ENCODE data around the gene TDG. TPM values are rescaled to one million over a fixed set of nuclear protein-coding genes. Genes with fewer than 3 reads are reported as not detected.

TDG gene
- total RNA-seq, 1 experiment from 2014 or later = 38.2 TPM

GRCh38 chr12:103960616-103961227 is 5.0 kb upstream of the TDG start:
- intact Hi-C loops (cut with micrococcal nuclease; ENCODE audit: unreplicated experiment) (no loop called here), in situ Hi-C loops (cut with HindIII; ENCODE audit: low pct_unique_long_range_greater_than_20kb, low sequenced_read_pairs) (no loop called here)
- ChIA-PET POLR2A (interaction anchor here (0.7 kb wide), 1 partner anchor 9 kb away, joined by 4 read pairs; no protein-coding TSS in a partner anchor), CTCF (no interaction called here)
- H3K4me3 ChIP-seq (ENCODE audit: low read depth in 2 of 2, low read length in 2 of 2) = no peak overlapping the region
- H3K36me3 ChIP-seq (ENCODE audit: control insufficient read depth, insufficient read depth, low read length) = no peaks in the 10 kb centered on the region; the same call in 1 of the 2 replicates
- DNase-seq (ENCODE audit: low read depth, low spot score) (no peak), ATAC-seq (no peak)
- TF ChIP-seq SIN3A (IDR thresholded peaks at IDR 0.05; ENCODE audit: borderline replicate concordance, insufficient read depth, low read depth, low read length) (no peak), REST (IDR thresholded peaks at IDR 0.05; ENCODE audit: insufficient read depth in 1 of 2, low read depth in 2 of 2, low read length in 1 of 2) (no peak), CTCF (IDR thresholded peaks at IDR 0.05) (no peak), POLR2AphosphoS5 (IDR thresholded peaks at IDR 0.05; ENCODE audit: low read depth, low read length) (no peak)
- no peak overlapping the region for H3K27ac ChIP-seq (ENCODE audit: low read length)
- BruUV-seq (replicated peaks) = no TSS peak
- no peaks in the 10 kb centered on the region for H3K27me3 ChIP-seq (ENCODE audit: control insufficient read depth, insufficient read depth, low read length)
- H3K4me1 ChIP-seq (ENCODE audit: control insufficient read depth, insufficient read depth, low read length) = peaks cover 24% of the 10 kb centered on the region
- no peaks in the 10 kb centered on the region for H3K9me3 ChIP-seq (ENCODE audit: control insufficient read depth, insufficient read depth, low read depth, low read length)

- no peaks in the 10 kb centered on the region for H3K9me3 ChIP-seq (ENCODE audit: control insufficient read depth, insufficient read depth, low read depth, low read length)
- H3K36me3 ChIP-seq (ENCODE audit: control insufficient read depth, insufficient read depth, low read length) = peaks cover 4% of the 10 kb centered on the region
- H3K4me1 ChIP-seq (ENCODE audit: control insufficient read depth, insufficient read depth, low read length) = peaks cover 29% of the 10 kb centered on the region
- no peak for ATAC-seq
- no peak for TF ChIP-seq CTCF (IDR thresholded peaks at IDR 0.05)
- no peak for DNase-seq (ENCODE audit: low read depth, low spot score)
- intact Hi-C loops (cut with micrococcal nuclease; ENCODE audit: unreplicated experiment) (no loop called here), in situ Hi-C loops (cut with HindIII; ENCODE audit: low pct_unique_long_range_greater_than_20kb, low sequenced_read_pairs) (no loop called here)
- BruUV-seq (replicated peaks) = no TSS peak
- H3K27ac ChIP-seq (ENCODE audit: low read length) = no peak overlapping the region
- POLR2A ChIA-PET = interaction anchor here (0.6 to 0.7 kb wide), 3 partner anchors 13 to 288 kb away, joined by 3 to 6 read pairs (median 3); no protein-coding TSS in a partner anchor
- CTCF ChIA-PET = no interaction called here
- H3K4me3 ChIP-seq (ENCODE audit: low read depth in 2 of 2, low read length in 2 of 2) = no peak overlapping the region
- H3K27me3 ChIP-seq (ENCODE audit: control insufficient read depth, insufficient read depth, low read length) = no peaks in the 10 kb centered on the region
Measured at GRCh38 chr12:103962493-103962892, 3.2 kb upstream of the TDG start.

Measured in Panc1 (cell line).